Activated CD8-positive, alpha-beta T cell treated with anti-CD3 and anti-CD28 coated beads, Interleukin-2, amount 10 ng/mL, durations not matched to agents 7 days and 5 days (primary cell): ENCODE data around the gene PAIP1. TPM values are rescaled to one million over a fixed set of nuclear protein-coding genes. Genes with fewer than 3 reads are reported as not detected.
"Not testable (repeated sequence)": the region's sequence is repeated elsewhere in the genome, so short reads cannot be mapped to it uniquely, and the experiment has no call there.

ENCODE experiments used
- ATAC-seq: fragments of 150-1000 bp; cut with Tn5 transposase; one replicate; pipeline ENCODE4 v1.10.0; 2021; ENCODE audit warnings: moderate library complexity
- CTCF ChIA-PET: fragments of 350-600 bp; sonication (Branson Sonifier 250); formaldehyde crosslinking; loops from one replicate; lab custom pipeline; 2021; ENCODE audit warnings: antibody characterized with exemption; lab: Charles Lee
- POLR2A ChIA-PET: fragments of 350-600 bp; sonication (Branson Sonifier 250); formaldehyde crosslinking; loops from one replicate; lab custom pipeline; 2021; ENCODE audit warnings: antibody characterized with exemption; lab: Charles Lee
- DNase-seq: peaks from one replicate; pipeline ENCODE4 v3.0.0-alpha.2; 2020
- H3K27ac Mint-ChIP-seq: one replicate; pipeline ENCODE4 v1.8.0; 2021; ENCODE audit warnings: mild to moderate bottlenecking, mixed read lengths
- H3K27me3 Mint-ChIP-seq: one replicate; pipeline ENCODE4 v1.8.0; 2021; ENCODE audit warnings: low read depth, mixed read lengths
- H3K36me3 Mint-ChIP-seq: one replicate; pipeline ENCODE4 v1.8.0; 2021; ENCODE audit warnings: low read depth, mixed read lengths
- H3K4me1 Mint-ChIP-seq: one replicate; pipeline ENCODE4 v1.8.0; 2021; ENCODE audit warnings: low read depth, mixed read lengths
- H3K4me3 Mint-ChIP-seq: one replicate; pipeline ENCODE4 v1.8.0; 2021; ENCODE audit warnings: mild to moderate bottlenecking, mixed read lengths
- H3K9me3 Mint-ChIP-seq: one replicate; pipeline ENCODE4 v1.8.0; 2022; ENCODE audit warnings: mixed read lengths; ENCODE audit not compliant: insufficient read depth
- total RNA-seq, 2 experiments: library from RNA; stranded (reverse); gene quantifications; one replicate each; pipeline ENCODE4 v1.2.3, GENCODE V29; 2021

Gene PAIP1
- total RNA-seq, 2 experiments from 2014 or later = 31.8 to 36.3 TPM

DNA sequence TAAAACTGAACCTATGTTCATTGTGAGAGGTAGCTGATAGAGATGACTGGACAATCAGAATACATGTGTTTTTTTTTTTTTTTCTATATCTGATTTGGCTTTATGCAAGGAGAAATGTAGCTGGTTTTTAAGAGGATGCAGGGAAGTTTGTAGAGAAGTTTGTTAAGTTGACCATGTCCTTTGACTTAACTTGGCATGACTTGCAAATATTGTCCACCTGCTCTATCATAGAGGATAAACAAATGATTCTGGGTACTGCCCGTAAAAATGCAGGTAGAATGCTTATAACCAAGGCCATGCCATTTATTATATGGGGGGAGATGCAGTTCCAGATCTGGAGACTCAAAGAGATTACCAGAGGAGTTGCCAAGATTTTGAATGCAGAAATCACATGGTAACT is 32.4 kb upstream of the PAIP1 start:
- DNase-seq (no peak), ATAC-seq (no peak)
- Mint-ChIP-seq H3K9me3 (no peaks in the 10 kb centered on the region), H3K27ac (no peak overlapping the region), H3K36me3 (peaks cover 2% of the 10 kb centered on the region), H3K4me3 (no peak overlapping the region), H3K4me1 (no peaks in the 10 kb centered on the region), H3K27me3 (no peaks in the 10 kb centered on the region)
- ChIA-PET CTCF (no interaction called here), POLR2A (interaction anchor here (1.4 kb wide), 1 partner anchor 13 kb away, joined by 3 read pairs; the partner anchor contains the start of gene NNT)

DNA sequence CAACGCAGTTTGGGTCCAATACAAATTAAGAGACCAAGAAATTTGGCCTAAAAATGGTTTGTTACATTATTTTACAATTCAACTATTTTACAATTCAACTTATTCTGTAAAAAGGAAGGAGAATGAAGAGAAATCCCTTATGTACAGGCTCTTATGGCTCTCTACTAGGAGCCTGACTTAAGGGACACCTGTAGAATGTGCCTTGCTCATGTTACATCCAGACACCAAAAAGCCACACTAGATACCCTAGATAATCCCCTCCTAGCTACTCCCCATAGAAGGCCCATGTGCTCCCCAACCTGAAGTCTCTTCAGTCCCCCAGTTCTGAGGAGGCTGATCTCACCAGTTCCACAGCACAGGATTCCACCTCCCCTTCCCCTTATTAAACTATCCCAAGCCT is 32.0 kb upstream of the PAIP1 start:
- DNase-seq = no peak
- no peaks in the 10 kb centered on the region for H3K4me1 Mint-ChIP-seq
- no peaks in the 10 kb centered on the region for H3K27me3 Mint-ChIP-seq
- CTCF ChIA-PET = no interaction called here
- H3K4me3 Mint-ChIP-seq = no peak overlapping the region
- ATAC-seq = no peak
- POLR2A ChIA-PET = interaction anchor here (1.4 kb wide), 1 partner anchor 14 kb away, joined by 3 read pairs; the partner anchor contains the start of gene NNT
- H3K27ac Mint-ChIP-seq = no peak overlapping the region
- no peaks in the 10 kb centered on the region for H3K9me3 Mint-ChIP-seq
- H3K36me3 Mint-ChIP-seq = peaks cover 2% of the 10 kb centered on the region

DNA sequence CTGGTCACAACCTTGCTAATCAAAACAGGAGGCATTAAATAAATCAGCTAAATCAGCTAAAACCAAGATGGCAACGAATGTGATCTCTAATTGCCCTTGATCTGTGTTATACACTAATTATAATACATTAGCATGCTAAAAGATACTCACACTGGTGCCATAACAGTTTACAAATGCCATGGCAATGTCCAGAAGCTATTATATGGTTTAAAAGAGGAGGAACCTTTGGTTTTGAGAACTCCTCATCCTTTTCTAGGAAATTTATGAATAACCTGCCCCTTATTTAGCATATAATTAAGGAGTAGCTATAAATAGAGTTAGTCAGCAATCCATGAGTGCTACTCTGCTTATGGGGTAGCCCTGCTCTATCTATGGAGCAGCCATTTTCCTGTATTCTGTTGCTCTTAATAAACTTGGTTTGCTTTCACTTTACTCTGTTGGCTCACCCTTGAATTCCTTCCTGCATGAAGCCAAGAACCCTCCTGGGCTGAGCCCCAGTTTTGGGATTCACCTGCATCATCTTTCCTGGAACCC is 27.4 kb upstream of the PAIP1 start:
- POLR2A ChIA-PET = no interaction called here
- no peaks in the 10 kb centered on the region for H3K4me1 Mint-ChIP-seq
- no peaks in the 10 kb centered on the region for H3K9me3 Mint-ChIP-seq
- H3K4me3 Mint-ChIP-seq = no peak overlapping the region
- CTCF ChIA-PET = interaction anchor here (1.9 kb wide), 1 partner anchor 29 kb away, joined by 4 read pairs; no protein-coding TSS in a partner anchor
- ATAC-seq = no peak
- H3K27me3 Mint-ChIP-seq = no peaks in the 10 kb centered on the region
- DNase-seq = no peak
- H3K27ac Mint-ChIP-seq = no peak overlapping the region
- H3K36me3 Mint-ChIP-seq = peaks cover 9% of the 10 kb centered on the region

DNA sequence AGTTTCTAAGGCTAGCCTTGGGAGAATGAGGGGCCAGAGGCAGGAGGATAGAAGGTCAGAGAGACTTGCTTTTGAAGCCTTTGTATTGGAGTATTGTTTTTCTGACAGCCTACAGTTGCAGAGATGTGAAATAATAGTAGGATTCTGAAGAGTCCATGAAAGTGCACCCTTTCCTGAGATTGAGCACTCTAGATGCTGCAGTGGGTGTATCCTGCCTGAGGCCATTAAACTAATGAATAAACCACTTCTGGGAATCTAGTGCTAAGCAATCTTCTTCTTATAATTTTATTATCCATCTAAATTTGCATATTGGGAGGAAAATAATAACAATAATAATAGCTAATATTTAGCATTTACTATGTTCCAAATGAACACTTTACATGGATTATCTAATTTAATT is 26.8 kb upstream of the PAIP1 start:
- no peak for DNase-seq
- no peak overlapping the region for H3K27ac Mint-ChIP-seq
- POLR2A ChIA-PET = no interaction called here
- CTCF ChIA-PET = interaction anchor here (1.9 kb wide), 1 partner anchor 28 kb away, joined by 4 read pairs; no protein-coding TSS in a partner anchor
- H3K4me1 Mint-ChIP-seq = no peaks in the 10 kb centered on the region
- no peak for ATAC-seq
- H3K9me3 Mint-ChIP-seq = no peaks in the 10 kb centered on the region
- no peaks in the 10 kb centered on the region for H3K27me3 Mint-ChIP-seq
- peaks cover 9% of the 10 kb centered on the region for H3K36me3 Mint-ChIP-seq
- no peak overlapping the region for H3K4me3 Mint-ChIP-seq

DNA sequence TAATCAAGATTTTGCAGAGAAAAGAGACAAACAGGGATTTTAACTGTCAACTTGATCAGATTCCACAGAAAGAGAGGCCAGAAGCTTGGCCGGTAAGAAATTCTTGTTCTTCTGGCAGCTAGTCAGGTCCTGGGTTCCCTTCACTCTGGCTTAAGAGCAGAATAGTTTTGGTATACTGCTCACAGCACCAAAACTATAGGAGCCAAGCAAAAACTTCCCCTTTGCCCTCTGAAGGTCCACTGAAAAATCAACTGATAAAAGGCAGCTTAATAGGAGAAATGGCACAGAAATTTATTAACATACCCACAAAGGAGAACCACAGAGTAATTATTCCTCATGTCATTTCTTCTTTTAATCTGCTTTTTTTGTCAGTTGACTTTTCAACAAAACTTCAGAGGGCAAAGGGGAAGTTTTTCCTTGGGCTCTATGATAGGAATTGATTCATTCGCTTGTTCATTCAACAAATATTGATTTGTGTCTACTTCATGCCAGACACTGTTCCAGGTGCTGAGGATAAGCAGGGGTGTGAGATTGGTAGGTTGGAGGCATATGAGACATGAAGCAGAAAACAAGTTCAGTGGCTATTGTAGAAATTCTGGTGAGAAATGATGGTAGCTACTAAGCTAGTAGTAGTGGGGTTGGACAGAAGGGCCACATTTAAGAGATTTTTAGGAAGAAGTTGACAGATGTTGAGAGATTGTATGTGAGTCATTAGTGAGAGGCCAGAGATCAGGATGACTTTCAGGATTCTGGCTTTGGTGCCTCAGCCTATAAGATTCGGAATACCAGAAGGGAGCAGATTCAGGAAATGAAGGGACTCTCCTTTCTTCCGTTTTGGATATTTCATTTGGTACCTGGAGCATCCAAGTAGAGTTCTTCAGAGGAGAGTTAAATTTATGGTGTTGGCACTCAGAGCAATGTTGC is 25.5 kb upstream of the PAIP1 start:
- Mint-ChIP-seq H3K27ac (no peak overlapping the region), H3K9me3 (no peaks in the 10 kb centered on the region), H3K27me3 (no peaks in the 10 kb centered on the region), H3K4me3 (no peak overlapping the region), H3K4me1 (no peaks in the 10 kb centered on the region), H3K36me3 (peaks cover 9% of the 10 kb centered on the region)
- DNase-seq = no peak
- ChIA-PET CTCF (interaction anchor here (1.9 kb wide), 1 partner anchor 27 kb away, joined by 4 read pairs; no protein-coding TSS in a partner anchor), POLR2A (no interaction called here)
- no peak for ATAC-seq

DNA sequence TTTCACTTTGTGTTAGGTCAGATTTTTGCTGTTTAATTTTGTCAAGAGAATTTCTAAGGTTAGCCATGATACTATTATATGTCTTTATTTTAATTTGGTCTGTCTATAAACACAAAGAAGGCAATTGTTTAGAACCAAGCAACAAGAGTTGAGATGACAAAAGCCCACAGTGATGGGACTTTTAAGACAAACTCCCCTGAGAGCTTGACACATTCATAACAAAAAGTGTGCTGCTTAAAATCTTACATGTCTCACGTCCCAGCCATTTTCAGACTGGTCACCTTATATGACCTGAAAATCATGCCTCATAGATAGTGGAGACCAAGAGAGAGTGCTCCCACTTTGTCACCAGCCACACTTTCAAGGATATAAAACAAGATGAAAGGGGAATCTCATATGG is 24.5 kb upstream of the PAIP1 start:
- Mint-ChIP-seq H3K9me3 (no peaks in the 10 kb centered on the region), H3K27ac (no peak overlapping the region), H3K27me3 (no peaks in the 10 kb centered on the region), H3K4me3 (no peak overlapping the region), H3K36me3 (peaks cover 16% of the 10 kb centered on the region), H3K4me1 (no peaks in the 10 kb centered on the region)
- no peak for DNase-seq
- ChIA-PET CTCF (no interaction called here), POLR2A (no interaction called here)
- ATAC-seq = no peak

DNA sequence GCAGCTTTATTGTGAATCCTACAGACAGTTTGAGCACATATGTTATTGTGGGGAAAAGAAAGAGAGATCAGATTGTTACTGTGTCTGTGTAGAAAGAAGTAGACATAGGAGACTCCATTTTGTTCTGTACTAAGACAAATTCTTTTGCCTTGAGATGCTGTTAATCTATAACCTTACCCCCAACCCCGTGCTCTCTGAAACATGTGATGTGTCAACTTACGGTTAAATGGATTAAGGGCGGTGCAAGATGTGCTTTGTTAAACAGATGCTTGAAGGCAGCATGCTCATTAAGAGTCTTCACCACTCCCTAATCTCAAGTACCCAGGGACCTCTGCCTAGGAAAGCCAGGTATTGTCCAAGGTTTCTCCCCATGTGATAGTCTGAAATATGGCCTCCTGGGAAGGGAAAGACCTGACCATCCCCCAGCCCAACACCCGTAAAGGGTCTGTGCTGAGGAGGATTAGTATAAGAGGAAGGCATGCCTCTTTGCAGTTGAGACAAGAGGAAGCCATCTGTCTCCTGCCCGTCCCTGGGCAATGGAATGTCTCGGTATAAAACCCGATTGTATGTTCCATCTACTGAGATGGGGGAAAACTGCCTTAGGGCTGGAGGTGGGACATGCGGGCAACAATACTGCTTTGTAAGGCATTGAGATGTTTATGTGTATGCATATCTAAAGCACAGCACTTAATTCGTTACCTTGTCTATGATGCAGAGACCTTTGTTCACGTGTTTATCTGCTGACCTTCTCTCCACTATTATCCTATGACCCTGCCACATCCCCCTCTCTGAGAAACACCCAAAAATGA is 23.7 kb upstream of the PAIP1 start:
- H3K9me3 Mint-ChIP-seq, H3K4me3 Mint-ChIP-seq, ATAC-seq, H3K4me1 Mint-ChIP-seq, DNase-seq, H3K27ac Mint-ChIP-seq, POLR2A ChIA-PET, H3K27me3 Mint-ChIP-seq: not testable (repeated sequence)
- peaks cover 20% of the 10 kb centered on the region for H3K36me3 Mint-ChIP-seq
- CTCF ChIA-PET = interaction anchor here (1.5 kb wide), 1 partner anchor 11 kb away, joined by 3 read pairs; no protein-coding TSS in a partner anchor

DNA sequence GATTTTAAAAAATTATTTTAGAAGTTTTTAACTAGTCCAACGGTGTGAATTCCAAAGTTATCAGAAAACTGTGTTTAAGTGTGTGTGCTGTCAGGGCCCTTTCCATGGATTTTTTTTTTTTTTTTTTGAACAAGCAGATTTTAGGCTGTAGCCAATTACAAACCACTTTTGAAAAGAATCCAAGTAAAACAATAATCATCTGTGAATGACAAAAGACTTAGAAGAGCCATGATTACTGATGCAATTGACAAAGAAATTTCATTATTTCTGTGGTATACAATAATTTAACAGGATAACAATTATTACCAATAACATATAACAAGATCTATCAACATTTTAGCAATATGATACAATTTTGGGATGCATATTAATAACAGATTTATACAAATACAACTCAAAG is 16.2 kb upstream of the PAIP1 start:
- H3K4me1 Mint-ChIP-seq = no peaks in the 10 kb centered on the region
- H3K4me3 Mint-ChIP-seq = no peak overlapping the region
- H3K9me3 Mint-ChIP-seq = no peaks in the 10 kb centered on the region
- H3K27me3 Mint-ChIP-seq = no peaks in the 10 kb centered on the region
- no peak for DNase-seq
- ChIA-PET POLR2A (no interaction called here), CTCF (no interaction called here)
- H3K27ac Mint-ChIP-seq = no peak overlapping the region
- H3K36me3 Mint-ChIP-seq = peaks cover 19% of the 10 kb centered on the region
- ATAC-seq = no peak

DNA sequence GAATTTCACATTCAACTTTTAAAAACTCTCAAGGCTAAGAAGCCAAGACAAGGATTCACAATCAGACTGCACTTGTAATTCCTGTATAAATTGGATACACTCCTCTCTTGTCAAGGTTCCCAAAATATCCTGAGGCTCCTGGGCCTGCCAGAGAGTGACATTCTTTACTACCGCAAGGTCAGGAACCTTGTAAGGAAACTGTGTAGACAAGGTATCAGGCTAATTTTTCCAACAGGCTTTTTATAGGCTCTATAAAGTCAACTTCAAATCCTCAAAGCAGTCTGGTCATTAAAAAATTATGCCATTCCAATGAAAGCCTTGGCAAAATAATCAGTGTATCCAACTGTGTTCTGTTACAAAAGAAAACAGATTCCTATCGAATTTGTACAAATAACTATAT is 15.5 kb upstream of the PAIP1 start:
- ChIA-PET CTCF (interaction anchor here (0.7 kb wide), 1 partner anchor 1564 kb away, joined by 4 read pairs; no protein-coding TSS in a partner anchor), POLR2A (no interaction called here)
- Mint-ChIP-seq H3K27me3 (no peaks in the 10 kb centered on the region), H3K4me3 (no peak overlapping the region), H3K27ac (no peak overlapping the region), H3K4me1 (no peaks in the 10 kb centered on the region), H3K36me3 (peaks cover 19% of the 10 kb centered on the region), H3K9me3 (no peaks in the 10 kb centered on the region)
- no peak for DNase-seq
- ATAC-seq = no peak

DNA sequence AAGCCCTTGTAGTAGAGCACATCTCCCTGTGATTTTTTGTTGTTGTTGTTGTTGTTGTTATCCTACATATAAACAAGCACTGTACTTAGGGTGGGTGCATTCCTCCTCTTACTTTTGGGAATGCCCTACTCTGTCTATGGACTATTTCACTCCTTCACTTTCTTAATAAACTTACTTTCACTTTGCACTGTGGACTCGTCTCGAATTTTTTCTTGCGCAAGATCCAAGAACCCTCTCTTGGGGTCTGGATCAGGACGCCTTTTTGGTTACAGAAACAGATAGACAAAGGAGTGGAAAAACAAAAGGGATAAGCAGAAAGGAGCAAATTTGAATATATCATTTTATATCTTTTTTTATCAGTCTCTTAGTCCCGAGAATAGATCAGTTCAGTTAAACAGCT is 14.4 kb upstream of the PAIP1 start:
- ChIA-PET POLR2A (no interaction called here), CTCF (no interaction called here)
- H3K4me1 Mint-ChIP-seq = no peaks in the 10 kb centered on the region
- H3K36me3 Mint-ChIP-seq = peaks cover 11% of the 10 kb centered on the region
- H3K9me3 Mint-ChIP-seq = no peaks in the 10 kb centered on the region
- H3K4me3 Mint-ChIP-seq = no peak overlapping the region
- no peak overlapping the region for H3K27ac Mint-ChIP-seq
- DNase-seq = no peak
- ATAC-seq = no peak
- H3K27me3 Mint-ChIP-seq = no peaks in the 10 kb centered on the region

DNA sequence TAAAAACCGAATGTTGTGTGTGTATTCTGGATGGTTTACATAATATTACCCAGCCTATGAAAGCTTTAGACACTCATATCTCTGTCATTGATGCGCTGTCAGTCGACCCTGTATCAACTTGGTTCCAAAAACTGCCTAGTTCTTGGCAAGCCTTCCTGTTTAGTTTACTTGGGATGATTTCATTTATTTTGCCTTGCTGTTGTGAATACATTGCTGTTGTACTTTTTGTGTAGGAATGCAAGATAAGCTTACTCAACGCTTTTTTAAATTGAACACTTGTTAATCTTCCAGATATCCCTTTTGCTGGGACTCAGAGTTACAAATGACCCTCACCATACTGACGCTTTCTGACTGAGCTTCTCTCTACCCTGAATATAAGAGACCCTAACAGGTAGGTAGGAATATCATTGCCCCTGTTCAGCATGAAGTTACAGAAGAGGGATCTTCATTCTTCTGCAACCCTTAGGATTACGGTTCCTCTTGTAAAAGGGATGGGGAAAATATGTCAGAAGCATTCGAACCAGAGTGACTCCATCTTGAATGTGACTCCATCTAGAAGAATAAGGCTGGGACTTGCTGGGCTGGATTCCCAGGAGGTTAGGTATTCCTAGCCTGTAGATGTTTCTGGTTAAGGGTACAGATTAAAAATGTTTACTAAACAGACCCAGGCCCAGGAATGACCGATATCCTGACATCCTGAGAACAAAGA is 13.7 kb upstream of the PAIP1 start:
- no peaks in the 10 kb centered on the region for H3K4me1 Mint-ChIP-seq
- ChIA-PET CTCF (no interaction called here), POLR2A (no interaction called here)
- no peak for DNase-seq
- H3K27ac Mint-ChIP-seq = no peak overlapping the region
- H3K4me3 Mint-ChIP-seq = no peak overlapping the region
- ATAC-seq = no peak
- no peaks in the 10 kb centered on the region for H3K9me3 Mint-ChIP-seq
- peaks cover 8% of the 10 kb centered on the region for H3K36me3 Mint-ChIP-seq
- no peaks in the 10 kb centered on the region for H3K27me3 Mint-ChIP-seq
